Adrenal gland (tissue), 5 donors: ENCODE data around the gene THADA.

Experiments used
- POLR2A ChIP-seq, 2 donors: fragments of 450-650 bp; IDR thresholded peaks; one replicate each; pipeline ENCODE4 v1.6.1; 2017; ENCODE audit warnings: antibody characterized with exemption in 2 of 2, mild to moderate bottlenecking in 2 of 2, moderate library complexity in 1 of 2
- TF ChIP-seq, protein P1 (sequence below), 6 experiments: fragments of 450-650 bp in 4 of 6; fragments of 200-600 bp in 2 of 6; sonication (generic) in 1 of 6; IDR thresholded peaks; 1 replicate in 5 of 6; 2 replicates in 1 of 6; pipeline versions ENCODE4 v1.5.1 to v1.8.0; 2016 to 2021; ENCODE audit warnings: antibody characterized with exemption in 6 of 6, mild to moderate bottlenecking in 2 of 6, moderate library complexity in 1 of 6
- donor health status: DM: no; HTN: no; CAD: no.

GRCh38 chr2:43592443-43592842 is 3.4 kb downstream of the THADA start:
- TF ChIP-seq, protein P1, sequence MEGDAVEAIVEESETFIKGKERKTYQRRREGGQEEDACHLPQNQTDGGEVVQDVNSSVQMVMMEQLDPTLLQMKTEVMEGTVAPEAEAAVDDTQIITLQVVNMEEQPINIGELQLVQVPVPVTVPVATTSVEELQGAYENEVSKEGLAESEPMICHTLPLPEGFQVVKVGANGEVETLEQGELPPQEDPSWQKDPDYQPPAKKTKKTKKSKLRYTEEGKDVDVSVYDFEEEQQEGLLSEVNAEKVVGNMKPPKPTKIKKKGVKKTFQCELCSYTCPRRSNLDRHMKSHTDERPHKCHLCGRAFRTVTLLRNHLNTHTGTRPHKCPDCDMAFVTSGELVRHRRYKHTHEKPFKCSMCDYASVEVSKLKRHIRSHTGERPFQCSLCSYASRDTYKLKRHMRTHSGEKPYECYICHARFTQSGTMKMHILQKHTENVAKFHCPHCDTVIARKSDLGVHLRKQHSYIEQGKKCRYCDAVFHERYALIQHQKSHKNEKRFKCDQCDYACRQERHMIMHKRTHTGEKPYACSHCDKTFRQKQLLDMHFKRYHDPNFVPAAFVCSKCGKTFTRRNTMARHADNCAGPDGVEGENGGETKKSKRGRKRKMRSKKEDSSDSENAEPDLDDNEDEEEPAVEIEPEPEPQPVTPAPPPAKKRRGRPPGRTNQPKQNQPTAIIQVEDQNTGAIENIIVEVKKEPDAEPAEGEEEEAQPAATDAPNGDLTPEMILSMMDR (IDR thresholded peaks at IDR 0.05): no peak
- no peak for TF ChIP-seq POLR2A (IDR thresholded peaks at IDR 0.05)
